ENCODE data around the gene TMEM94. TPM values are rescaled to one million over a fixed set of nuclear protein-coding genes. Genes with fewer than 3 reads are reported as not detected.

TMEM94 gene
- total RNA-seq, 1 experiment from 2014 or later: 61.4 TPM

- no peak overlapping the region for H3K4me2 ChIP-seq (ENCODE audit: insufficient read depth, insufficient read length, low read length)
- H3K9me3 ChIP-seq (ENCODE audit: control insufficient read depth, low read depth, low read length): no peaks in the 10 kb centered on the region
- no peaks in the 10 kb centered on the region for H3K79me1 ChIP-seq (ENCODE audit: insufficient read depth, low read depth, low read length, poor library complexity, severe bottlenecking)
- no peak overlapping the region for H2AK5ac ChIP-seq (ENCODE audit: insufficient read length, low read length)
- no peak overlapping the region for H3K14ac ChIP-seq (ENCODE audit: insufficient read depth, low read length)
- no peaks in the 10 kb centered on the region for H3K27me3 ChIP-seq (ENCODE audit: insufficient read depth, low read length)
- H3K23ac ChIP-seq (ENCODE audit: insufficient read length, low read depth, low read length): no peak overlapping the region
- no peak overlapping the region for H3K9ac ChIP-seq (ENCODE audit: extremely low read depth, insufficient read length, low read length)
- no peak overlapping the region for H2BK20ac ChIP-seq (ENCODE audit: low read depth, low read length, poor library complexity, severe bottlenecking)
- H3K79me2 ChIP-seq (ENCODE audit: insufficient read depth, low read length): no peaks in the 10 kb centered on the region
- H4K5ac ChIP-seq (ENCODE audit: insufficient read length, low read depth, low read length): no peak overlapping the region
- H3K27ac Mint-ChIP-seq: no peak overlapping the region; a peak in 1 of 7 replicates
- H3K18ac ChIP-seq (ENCODE audit: insufficient read length, low read depth, low read length): no peak overlapping the region
- H3K9me3 Mint-ChIP-seq: no peaks in the 10 kb centered on the region
- no peak for DNase-seq
- H3K56ac ChIP-seq (ENCODE audit: insufficient read length, low read depth, low read length): no peak overlapping the region
- no peak overlapping the region for H2AFZ ChIP-seq (ENCODE audit: low read length)
- H3T11ph ChIP-seq (ENCODE audit: low read length): no peak overlapping the region
- no peak overlapping the region for H2BK5ac ChIP-seq (ENCODE audit: insufficient read length, low read length)
- no peak overlapping the region for H4K8ac ChIP-seq (replicated peaks; ENCODE audit: insufficient read length, low read depth, low read length)
- no peaks in the 10 kb centered on the region for H4K20me1 ChIP-seq (ENCODE audit: control insufficient read depth, insufficient read depth, insufficient read length)
- H3K4ac ChIP-seq (ENCODE audit: low read depth, low read length): no peak overlapping the region
- no peak overlapping the region for H3K27ac ChIP-seq (ENCODE audit: insufficient read length, low read depth, low read length)
- no peak overlapping the region for H2BK12ac ChIP-seq (ENCODE audit: insufficient read length, low read depth, low read length)
- no peaks in the 10 kb centered on the region for H3K27me3 Mint-ChIP-seq (ENCODE audit: low read depth)
- no peak overlapping the region for H2BK15ac ChIP-seq (ENCODE audit: low read depth, low read length)
- peaks cover 2 to 3% of the 10 kb centered on the region in 2 experiments; a peak in 1 of 4 replicates for H3K4me1 Mint-ChIP-seq
- no peaks in the 10 kb centered on the region for H3K23me2 ChIP-seq (ENCODE audit: insufficient read length, low read depth, low read length, poor library complexity, severe bottlenecking)
- no peaks in the 10 kb centered on the region for H3K36me3 Mint-ChIP-seq (ENCODE audit: insufficient read depth in 1 of 3, low read depth in 3 of 3)
- H2BK120ac ChIP-seq (ENCODE audit: low read depth, low read length, poor library complexity, severe bottlenecking): no peak overlapping the region
- no peaks in the 10 kb centered on the region for H3K4me1 ChIP-seq (ENCODE audit: insufficient read depth, low read length)
- no CpG with 5 or more reads among the region's 4 CpGs for WGBS (ENCODE audit: extremely low coverage, insufficient read length, low lambda C conversion rate)
- no peak overlapping the region for H3K4me3 Mint-ChIP-seq
- H4K91ac ChIP-seq (ENCODE audit: insufficient read length, low read depth, low read length): no peak overlapping the region
- TF ChIP-seq, protein P1, sequence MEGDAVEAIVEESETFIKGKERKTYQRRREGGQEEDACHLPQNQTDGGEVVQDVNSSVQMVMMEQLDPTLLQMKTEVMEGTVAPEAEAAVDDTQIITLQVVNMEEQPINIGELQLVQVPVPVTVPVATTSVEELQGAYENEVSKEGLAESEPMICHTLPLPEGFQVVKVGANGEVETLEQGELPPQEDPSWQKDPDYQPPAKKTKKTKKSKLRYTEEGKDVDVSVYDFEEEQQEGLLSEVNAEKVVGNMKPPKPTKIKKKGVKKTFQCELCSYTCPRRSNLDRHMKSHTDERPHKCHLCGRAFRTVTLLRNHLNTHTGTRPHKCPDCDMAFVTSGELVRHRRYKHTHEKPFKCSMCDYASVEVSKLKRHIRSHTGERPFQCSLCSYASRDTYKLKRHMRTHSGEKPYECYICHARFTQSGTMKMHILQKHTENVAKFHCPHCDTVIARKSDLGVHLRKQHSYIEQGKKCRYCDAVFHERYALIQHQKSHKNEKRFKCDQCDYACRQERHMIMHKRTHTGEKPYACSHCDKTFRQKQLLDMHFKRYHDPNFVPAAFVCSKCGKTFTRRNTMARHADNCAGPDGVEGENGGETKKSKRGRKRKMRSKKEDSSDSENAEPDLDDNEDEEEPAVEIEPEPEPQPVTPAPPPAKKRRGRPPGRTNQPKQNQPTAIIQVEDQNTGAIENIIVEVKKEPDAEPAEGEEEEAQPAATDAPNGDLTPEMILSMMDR (conservative IDR thresholded peaks at IDR 0.05): no peak
Measured at GRCh38 chr17:75442168-75443103, 14.0 kb upstream of the TMEM94 start.
